Mammary epithelial cell (primary cell): ENCODE measurements around the gene CCDC85B.

Source experiments
- EZH2 ChIP-seq: IDR thresholded peaks from 2 replicates; pipeline ENCODE4 v1.6.1; 2012; ENCODE audit warnings: low read length, inconsistent platforms, borderline replicate concordance
- TF ChIP-seq, protein P1 (sequence below), 2 donors: IDR thresholded peaks in 1 of 2; conservative IDR thresholded peaks in 1 of 2; 2 replicates each; pipeline ENCODE4 v1.5.1; 2011 to 2012; ENCODE audit warnings: inconsistent platforms in 2 of 2, low read length in 2 of 2, mild to moderate bottlenecking in 2 of 2, control low read depth in 1 of 2, low read depth in 1 of 2; ENCODE audit not compliant: insufficient read depth in 1 of 2; ENCODE audit errors: extremely low read depth in 1 of 2

DNA sequence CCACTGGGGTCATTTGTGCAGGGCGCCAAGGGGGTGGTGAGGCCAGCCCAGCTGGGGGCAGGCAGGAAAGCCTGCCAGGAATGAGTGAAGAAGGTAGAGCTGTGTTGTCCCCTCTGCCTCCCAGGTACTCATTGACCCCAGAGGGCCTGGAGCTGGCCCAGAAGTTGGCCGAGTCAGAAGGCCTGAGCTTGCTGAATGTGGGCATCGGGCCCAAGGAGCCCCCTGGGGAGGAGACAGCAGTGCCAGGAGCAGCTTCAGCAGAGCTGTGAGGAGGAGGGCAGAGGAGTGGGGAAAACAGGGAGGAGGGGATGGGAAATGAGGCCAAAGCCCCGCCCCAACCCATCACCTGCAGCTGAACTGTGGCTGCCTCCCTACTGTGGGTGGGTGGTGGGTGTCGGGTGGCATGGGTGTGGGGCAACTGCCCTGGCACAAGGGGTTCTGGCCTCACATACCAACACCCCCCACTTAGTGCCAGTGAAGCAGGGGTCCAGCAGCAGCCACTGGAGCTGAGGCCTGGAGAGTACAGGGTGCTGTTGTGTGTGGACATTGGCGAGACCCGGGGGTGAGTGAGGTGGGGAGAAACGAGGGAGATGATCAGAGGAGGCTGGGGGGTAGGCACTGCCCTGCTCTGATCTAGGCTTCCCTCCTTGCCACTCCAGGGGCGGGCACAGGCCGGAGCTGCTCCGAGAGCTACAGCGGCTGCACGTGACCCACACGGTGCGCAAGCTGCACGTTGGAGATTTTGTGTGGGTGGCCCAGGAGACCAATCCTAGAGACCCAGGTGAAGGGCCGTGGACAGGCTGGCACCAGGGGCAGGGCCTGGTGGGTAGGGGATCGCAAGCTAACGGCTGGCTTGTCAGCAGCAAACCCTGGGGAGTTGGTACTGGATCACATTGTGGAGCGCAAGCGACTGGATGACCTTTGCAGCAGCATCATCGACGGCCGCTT is 27.3 kb upstream of the CCDC85B start:
- TF ChIP-seq, protein P1, sequence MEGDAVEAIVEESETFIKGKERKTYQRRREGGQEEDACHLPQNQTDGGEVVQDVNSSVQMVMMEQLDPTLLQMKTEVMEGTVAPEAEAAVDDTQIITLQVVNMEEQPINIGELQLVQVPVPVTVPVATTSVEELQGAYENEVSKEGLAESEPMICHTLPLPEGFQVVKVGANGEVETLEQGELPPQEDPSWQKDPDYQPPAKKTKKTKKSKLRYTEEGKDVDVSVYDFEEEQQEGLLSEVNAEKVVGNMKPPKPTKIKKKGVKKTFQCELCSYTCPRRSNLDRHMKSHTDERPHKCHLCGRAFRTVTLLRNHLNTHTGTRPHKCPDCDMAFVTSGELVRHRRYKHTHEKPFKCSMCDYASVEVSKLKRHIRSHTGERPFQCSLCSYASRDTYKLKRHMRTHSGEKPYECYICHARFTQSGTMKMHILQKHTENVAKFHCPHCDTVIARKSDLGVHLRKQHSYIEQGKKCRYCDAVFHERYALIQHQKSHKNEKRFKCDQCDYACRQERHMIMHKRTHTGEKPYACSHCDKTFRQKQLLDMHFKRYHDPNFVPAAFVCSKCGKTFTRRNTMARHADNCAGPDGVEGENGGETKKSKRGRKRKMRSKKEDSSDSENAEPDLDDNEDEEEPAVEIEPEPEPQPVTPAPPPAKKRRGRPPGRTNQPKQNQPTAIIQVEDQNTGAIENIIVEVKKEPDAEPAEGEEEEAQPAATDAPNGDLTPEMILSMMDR (conservative IDR thresholded peaks at IDR 0.05 in 1 of 2, IDR thresholded peaks at IDR 0.05 in 1 of 2; ENCODE audit: extremely low read depth in 1 of 2, insufficient read depth in 1 of 2, low read depth in 1 of 2, low read length in 2 of 2), result no peak
- no peak for TF ChIP-seq EZH2
